GM12801 (cell line): Measurements from ENCODE around the gene USP36.

Experiments
- TF ChIP-seq, protein P1 (sequence below): IDR thresholded peaks from one replicate; pipeline ENCODE4 v1.5.1; 2011; ENCODE audit warnings: control low read depth; ENCODE audit not compliant: insufficient read length; ENCODE audit errors: extremely low read depth

Gene USP36

DNA sequence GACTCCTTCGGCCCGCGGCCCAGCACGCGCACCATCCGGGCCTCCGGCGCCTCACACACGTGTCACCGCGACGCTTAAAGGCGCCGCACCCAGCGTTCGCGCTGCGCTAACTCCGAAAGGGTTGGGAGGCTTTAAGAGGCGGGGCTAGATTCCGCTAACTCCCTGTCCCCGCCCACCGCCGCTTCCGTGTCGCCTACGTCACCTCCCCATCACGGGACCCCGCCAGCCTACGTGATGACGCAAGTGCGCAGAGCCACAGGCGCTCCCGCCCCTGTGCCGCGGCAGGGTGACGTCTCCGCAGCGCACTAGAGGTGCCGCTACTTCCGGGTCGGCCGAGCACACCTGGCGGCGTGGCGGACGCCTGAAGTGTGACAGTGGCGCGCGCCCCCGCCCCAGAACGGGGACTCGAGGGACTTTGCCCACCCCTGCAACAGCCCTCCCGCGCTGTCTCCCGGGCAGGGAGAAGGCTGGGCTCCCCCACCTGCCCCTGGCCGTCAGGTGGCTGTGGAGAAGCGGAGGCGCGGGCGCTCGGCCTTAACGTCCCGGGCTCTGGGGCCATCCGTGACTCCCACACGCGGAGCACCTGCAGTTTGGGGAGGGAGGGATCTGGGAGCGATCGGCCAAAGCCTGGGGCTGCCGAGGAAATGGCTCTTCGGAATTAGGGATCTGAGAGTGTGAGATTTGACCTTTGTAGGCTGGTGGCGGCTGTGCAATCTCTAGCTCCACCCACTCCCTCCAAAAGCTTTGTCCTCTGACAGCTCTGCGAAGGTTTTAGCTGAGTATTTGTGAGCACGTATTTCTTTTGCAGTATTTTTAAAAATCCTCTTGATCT is at the start of gene USP36:
Gene USP36 (minus strand): TSS at position 35 of the 832 bp plus-strand sequence. CDS start 4,451 bp downstream, outside the sequence.
- TF ChIP-seq, protein P1, sequence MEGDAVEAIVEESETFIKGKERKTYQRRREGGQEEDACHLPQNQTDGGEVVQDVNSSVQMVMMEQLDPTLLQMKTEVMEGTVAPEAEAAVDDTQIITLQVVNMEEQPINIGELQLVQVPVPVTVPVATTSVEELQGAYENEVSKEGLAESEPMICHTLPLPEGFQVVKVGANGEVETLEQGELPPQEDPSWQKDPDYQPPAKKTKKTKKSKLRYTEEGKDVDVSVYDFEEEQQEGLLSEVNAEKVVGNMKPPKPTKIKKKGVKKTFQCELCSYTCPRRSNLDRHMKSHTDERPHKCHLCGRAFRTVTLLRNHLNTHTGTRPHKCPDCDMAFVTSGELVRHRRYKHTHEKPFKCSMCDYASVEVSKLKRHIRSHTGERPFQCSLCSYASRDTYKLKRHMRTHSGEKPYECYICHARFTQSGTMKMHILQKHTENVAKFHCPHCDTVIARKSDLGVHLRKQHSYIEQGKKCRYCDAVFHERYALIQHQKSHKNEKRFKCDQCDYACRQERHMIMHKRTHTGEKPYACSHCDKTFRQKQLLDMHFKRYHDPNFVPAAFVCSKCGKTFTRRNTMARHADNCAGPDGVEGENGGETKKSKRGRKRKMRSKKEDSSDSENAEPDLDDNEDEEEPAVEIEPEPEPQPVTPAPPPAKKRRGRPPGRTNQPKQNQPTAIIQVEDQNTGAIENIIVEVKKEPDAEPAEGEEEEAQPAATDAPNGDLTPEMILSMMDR, result no peak

DNA sequence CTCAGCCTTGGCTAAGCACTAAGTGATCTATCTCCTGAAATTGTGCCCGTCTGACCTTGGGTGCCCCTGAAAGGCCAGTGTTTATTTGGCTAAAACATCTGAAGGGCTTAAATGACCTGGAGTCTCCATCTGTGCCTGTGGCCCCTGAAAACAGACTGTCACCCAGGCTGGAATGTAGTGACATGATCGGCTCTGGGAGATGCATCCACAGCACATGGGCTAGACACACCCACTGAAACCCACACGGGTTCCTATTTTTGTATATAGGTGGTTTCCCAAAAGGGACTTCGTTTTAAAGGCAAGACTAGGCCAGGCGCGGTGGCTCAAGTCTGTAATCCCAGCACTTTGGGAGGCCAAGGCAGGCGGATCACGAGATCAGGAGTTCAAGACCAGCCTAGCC is 48.9 kb upstream of the USP36 start:
- TF ChIP-seq, protein P1, result no peak

DNA sequence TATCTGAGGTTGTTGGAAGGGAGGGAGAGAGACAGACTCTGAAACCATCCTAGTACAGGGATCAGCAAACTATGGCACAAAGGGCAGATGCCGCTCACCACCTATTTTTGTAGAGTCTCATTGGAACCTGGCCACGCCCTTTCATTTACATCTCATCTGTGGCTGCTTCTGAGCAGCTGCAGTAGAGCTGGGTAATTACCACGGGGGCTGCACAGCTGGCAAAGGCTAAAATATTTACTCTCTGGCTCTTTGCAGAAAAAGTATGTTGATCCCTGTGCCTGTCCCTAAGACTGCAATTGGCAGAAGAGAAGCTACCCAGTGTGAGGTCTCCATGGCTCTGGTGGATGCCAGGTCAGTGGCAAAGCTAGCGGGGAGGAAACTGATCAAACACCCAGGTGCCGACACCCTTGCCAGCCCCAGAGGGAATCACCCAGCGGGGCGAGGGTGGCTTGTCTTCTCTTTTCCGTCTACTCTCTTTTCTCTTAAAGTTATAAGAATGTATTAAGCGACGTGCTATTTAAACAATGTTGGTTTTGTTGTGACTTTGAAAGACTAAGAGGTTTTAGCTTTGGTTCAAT is 48.4 kb upstream of the USP36 start:
- TF ChIP-seq, protein P1, result no peak

DNA sequence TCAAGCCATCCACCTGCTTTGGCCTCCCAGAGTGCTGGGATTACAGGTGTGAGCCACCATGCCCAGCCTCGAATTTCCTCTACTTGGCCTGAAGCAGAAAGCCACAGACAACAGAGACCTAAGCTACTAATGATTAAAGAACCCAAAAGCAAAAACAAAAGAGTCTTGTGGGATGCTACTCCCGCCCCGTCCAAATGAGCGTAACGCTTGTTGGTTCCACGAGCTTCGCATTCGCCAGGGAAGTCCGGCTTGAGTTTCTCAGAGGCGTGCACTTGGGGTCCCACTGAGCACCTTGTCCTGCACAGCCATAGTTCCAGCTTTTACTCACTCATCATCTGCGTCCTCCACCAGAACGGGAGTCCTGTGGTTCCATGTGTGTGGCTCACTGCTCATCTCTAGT is 46.3 kb upstream of the USP36 start:
- TF ChIP-seq, protein P1, result no peak

DNA sequence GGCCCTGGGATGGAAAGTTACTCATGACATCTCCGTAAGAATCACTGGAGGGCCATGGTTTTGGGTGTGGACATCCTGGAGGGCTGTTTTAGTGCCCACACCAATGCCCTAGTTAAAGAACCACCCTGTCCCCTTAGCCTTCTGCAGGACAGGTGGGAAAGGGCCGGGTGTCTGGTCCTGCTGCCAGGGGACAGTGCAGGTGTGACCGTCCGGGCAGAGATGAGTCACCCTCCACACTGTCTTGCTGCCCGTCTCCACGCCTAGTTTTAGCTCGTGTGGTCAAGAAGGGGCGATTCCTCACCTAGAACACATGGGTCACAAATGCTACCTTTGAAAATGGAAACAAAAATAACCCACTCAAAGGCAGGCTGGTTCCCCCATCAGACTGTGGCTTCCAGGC is 45.3 kb upstream of the USP36 start:
- TF ChIP-seq, protein P1, result no peak

DNA sequence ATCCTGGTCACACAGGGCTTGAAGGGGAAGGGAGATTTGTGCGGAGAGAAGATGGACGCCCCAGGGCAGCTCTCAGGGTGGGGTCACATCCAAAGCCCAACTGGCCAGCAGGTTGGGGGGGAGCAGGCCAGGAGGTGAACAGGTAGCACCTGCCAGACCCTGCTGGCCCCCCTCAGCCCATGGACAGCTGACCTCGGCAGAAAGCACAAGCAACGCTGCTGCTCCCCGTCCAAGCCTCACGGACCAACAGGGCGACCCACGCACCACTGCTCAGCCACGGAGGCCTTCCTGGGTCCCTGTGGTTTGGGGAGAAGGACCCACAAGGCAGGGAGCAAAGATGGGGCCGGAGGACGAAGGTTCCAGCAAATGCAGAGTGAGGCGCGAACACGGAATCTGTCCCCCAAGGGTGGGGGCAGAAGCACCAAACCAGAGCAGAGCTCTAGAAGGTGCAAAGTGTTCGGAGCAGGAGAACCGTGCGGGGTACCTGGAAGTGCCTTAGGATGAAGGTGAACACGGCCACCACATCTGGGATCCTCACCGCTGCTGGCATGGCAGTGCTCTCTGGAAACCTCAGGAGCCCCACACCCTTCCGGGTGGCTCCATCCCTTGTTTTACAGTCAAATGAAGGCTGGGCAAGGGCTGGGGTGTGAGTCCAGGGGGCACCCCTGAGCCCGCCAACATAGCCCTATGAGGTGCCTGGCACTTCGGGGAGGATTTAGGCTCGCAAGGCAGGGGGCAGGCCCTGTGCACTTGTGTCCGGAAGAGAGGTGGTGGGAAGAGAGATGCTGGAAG is 44.5 kb upstream of the USP36 start:
- TF ChIP-seq, protein P1, result no peak

DNA sequence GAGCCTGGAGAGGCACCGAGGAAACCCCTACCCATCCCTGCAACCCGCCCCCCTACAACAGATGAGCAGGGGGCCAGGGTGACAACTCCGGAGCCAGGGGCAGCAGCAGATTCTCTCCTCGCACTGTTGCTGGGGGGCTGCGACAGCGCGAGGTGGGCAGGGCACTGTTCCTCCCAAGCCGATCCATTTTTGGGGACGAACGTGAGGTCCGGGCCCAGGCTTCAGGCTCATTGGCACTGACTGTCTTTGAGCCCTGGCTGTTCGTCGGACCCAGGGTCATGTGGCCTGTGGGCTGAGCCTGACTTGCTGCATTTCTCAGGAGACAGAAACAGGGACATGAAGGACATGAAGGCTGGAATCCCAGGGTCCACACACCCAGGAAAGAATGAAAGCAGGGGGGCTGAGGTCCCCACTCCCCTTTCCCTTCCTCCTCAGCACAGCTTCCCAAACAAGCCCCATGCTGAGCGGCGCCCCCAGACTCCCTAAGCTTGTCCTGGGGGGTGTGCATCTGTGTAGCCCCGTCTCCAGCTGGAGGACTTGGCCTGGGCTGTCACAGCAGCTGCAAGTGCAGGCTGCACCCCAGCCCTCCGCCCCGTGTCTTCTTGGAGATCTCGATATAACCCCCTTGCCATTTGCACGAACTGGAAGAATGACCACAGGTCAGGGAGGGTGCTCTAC is 43.7 kb upstream of the USP36 start:
- TF ChIP-seq, protein P1, result no peak
